GM12874 (cell line): ENCODE data around the gene CETP.

ENCODE experiments used
- CTCF ChIP-seq: IDR thresholded peaks from 2 replicates; pipeline ENCODE4 v1.5.1; 2011; ENCODE audit warnings: low read depth, mild to moderate bottlenecking, control low read depth, low read length, moderate library complexity; ENCODE audit not compliant: insufficient read depth

CETP gene

GRCh38 chr16:56995136-56995805 is 33.5 kb downstream of the CETP start:
- no peak for TF ChIP-seq CTCF

GRCh38 chr16:56997264-56997663 is 35.5 kb downstream of the CETP start:
- no peak for TF ChIP-seq CTCF

- no peak for TF ChIP-seq CTCF
These were observed 36.2 kb downstream of the CETP start for GRCh38 chr16:56997931-56998330.

GRCh38 chr16:56998352-56998751 is 36.6 kb downstream of the CETP start:
- TF ChIP-seq CTCF: no peak

GRCh38 chr16:56998861-56999260 is 37.1 kb downstream of the CETP start:
- TF ChIP-seq CTCF: no peak

GRCh38 chr16:56999409-57000270 is 37.9 kb downstream of the CETP start:
- TF ChIP-seq CTCF: no peak

- TF ChIP-seq CTCF: no peak
These were observed 38.7 kb downstream of the CETP start for GRCh38 chr16:57000271-57001025.
